ENCODE data around the gene ARHGAP29. TPM values are rescaled to one million over a fixed set of nuclear protein-coding genes. Genes with fewer than 3 reads are reported as not detected.

The ARHGAP29 gene
- total RNA-seq, 1 donor from 2014 or later, result 131 TPM

GRCh38 chr1:94228640-94229375, 8.6 kb downstream of the ARHGAP29 start:
- TF ChIP-seq, protein P1, sequence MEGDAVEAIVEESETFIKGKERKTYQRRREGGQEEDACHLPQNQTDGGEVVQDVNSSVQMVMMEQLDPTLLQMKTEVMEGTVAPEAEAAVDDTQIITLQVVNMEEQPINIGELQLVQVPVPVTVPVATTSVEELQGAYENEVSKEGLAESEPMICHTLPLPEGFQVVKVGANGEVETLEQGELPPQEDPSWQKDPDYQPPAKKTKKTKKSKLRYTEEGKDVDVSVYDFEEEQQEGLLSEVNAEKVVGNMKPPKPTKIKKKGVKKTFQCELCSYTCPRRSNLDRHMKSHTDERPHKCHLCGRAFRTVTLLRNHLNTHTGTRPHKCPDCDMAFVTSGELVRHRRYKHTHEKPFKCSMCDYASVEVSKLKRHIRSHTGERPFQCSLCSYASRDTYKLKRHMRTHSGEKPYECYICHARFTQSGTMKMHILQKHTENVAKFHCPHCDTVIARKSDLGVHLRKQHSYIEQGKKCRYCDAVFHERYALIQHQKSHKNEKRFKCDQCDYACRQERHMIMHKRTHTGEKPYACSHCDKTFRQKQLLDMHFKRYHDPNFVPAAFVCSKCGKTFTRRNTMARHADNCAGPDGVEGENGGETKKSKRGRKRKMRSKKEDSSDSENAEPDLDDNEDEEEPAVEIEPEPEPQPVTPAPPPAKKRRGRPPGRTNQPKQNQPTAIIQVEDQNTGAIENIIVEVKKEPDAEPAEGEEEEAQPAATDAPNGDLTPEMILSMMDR (conservative IDR thresholded peaks at IDR 0.05; ENCODE audit: low read depth, low read length), result no peak
- no peak overlapping the region for H3K4me3 ChIP-seq (ENCODE audit: low read depth, low read length)
- DNase-seq (ENCODE audit: low read depth), result no peak

GRCh38 chr1:94227624-94228023, 9.8 kb downstream of the ARHGAP29 start:
- TF ChIP-seq, protein P1 (conservative IDR thresholded peaks at IDR 0.05; ENCODE audit: low read depth, low read length), result no peak
- DNase-seq (ENCODE audit: low read depth), result no peak
- H3K4me3 ChIP-seq (ENCODE audit: low read depth, low read length), result no peak overlapping the region

DNA sequence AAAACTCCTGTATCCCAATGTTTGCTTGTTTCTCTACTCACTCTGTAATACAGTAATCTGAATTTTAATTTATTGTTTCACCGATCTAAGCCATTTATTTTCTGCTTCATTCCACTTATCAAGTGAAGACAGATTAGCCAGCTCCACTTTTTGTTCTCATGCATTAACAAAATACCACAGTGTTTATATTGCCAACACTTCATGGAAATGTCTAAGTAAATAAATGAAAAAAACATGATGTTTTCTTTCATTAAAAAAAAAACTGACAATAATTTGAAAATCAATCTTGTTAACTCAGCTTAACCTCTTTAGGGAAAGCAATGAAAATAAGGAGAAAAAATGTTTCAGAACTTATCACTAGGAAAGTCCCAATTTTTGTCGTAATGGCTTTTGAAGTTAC, 11.5 kb downstream of the ARHGAP29 start:
- TF ChIP-seq, protein P1 (conservative IDR thresholded peaks at IDR 0.05; ENCODE audit: low read depth, low read length), result no peak
- H3K4me3 ChIP-seq (ENCODE audit: low read depth, low read length), result no peak overlapping the region
- no peak for DNase-seq (ENCODE audit: low read depth)

DNA sequence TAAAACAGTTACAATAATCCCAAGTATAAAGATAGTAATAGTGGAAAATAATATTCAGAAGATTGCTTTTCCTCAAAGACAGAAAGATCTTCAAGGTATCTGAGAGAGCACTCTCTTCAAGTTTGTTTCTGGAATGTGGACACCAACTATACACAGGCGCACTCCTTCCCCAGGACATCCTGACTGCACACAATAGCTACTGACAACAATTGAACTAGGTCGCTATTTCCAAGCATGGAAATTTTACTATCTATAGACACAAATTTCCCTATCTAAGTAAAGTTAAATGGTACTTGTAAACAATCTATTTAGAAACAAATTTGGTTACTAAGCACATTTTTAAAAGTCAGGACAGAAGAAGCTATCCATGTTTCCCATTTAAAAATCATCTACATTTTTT, 19.1 kb downstream of the ARHGAP29 start:
- TF ChIP-seq, protein P1 (conservative IDR thresholded peaks at IDR 0.05; ENCODE audit: low read depth, low read length), result no peak
- no peak overlapping the region for H3K4me3 ChIP-seq (ENCODE audit: low read depth, low read length)
- no peak for DNase-seq (ENCODE audit: low read depth)

GRCh38 chr1:94215955-94216354, 21.4 kb downstream of the ARHGAP29 start:
- no peak for DNase-seq (ENCODE audit: low read depth)

DNA sequence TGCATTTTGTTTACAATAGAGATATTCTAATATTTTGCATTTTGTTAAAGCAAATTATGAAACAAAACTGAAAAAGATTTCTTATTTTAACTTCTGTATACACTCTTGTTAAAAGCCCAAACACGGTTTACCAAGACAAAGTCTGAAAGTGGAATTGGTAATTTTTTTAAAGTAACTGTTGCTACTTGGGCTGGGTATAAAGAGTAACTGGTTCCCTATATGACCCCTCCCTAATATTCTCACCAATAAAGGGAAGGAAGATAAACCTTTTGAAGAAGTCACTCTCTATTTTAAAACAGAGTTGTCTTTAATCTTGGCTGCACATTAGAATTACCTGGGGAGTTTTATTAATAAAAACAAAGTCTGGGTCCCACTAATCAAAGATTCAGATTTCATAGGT, 27.4 kb downstream of the ARHGAP29 start:
- TF ChIP-seq, protein P1 (conservative IDR thresholded peaks at IDR 0.05; ENCODE audit: low read depth, low read length), result no peak
- no peak for DNase-seq (ENCODE audit: low read depth)
- no peak overlapping the region for H3K4me3 ChIP-seq (ENCODE audit: low read depth, low read length)

More at GRCh38 chr1:94215955-94216354, 21.4 kb downstream of the ARHGAP29 start:
- TF ChIP-seq, protein P1 (conservative IDR thresholded peaks at IDR 0.05; ENCODE audit: low read depth, low read length), result no peak
- no peak overlapping the region for H3K4me3 ChIP-seq (ENCODE audit: low read depth, low read length)

DNA sequence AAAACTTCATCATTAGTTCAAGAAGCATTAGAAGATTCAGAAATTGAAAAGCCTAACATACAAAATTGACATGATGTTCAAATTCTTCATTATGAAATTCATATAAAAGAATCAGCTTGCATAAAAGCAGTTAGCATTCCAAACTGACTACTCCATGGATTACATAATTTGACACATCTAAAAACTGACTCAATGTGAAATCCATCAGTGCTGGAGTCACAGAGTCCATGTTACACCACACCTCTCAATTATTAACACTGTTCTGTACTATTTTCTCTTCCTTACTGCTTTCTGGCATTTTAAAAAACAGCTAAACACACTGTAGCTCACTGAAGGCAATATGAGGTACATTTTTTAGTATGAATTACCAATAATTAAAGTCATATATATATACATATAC, 28.0 kb downstream of the ARHGAP29 start:
- H3K4me3 ChIP-seq (ENCODE audit: low read depth, low read length), result no peak overlapping the region
- peak; percentile 53 for DNase-seq (ENCODE audit: low read depth)
- TF ChIP-seq, protein P1 (conservative IDR thresholded peaks at IDR 0.05; ENCODE audit: low read depth, low read length), result no peak
